Effector CD4-positive, alpha-beta T cell (primary cell): ENCODE measurements around the gene GOLGA3.
"Not testable (repeated sequence)": the region's sequence is repeated elsewhere in the genome, so short reads cannot be mapped to it uniquely, and the experiment has no call there.

Source experiments
- DNase-seq: peaks from one replicate; pipeline ENCODE4 v3.0.0-alpha.2; 2020
- total RNA-seq: gene quantifications from one replicate; lab custom pipeline; 2026; lab: John Stamatoyannopoulos, UW

Gene GOLGA3
- 175 reads per million, percentile 91 among the genes with 10 or more reads in this experiment for total RNA-seq

DNA sequence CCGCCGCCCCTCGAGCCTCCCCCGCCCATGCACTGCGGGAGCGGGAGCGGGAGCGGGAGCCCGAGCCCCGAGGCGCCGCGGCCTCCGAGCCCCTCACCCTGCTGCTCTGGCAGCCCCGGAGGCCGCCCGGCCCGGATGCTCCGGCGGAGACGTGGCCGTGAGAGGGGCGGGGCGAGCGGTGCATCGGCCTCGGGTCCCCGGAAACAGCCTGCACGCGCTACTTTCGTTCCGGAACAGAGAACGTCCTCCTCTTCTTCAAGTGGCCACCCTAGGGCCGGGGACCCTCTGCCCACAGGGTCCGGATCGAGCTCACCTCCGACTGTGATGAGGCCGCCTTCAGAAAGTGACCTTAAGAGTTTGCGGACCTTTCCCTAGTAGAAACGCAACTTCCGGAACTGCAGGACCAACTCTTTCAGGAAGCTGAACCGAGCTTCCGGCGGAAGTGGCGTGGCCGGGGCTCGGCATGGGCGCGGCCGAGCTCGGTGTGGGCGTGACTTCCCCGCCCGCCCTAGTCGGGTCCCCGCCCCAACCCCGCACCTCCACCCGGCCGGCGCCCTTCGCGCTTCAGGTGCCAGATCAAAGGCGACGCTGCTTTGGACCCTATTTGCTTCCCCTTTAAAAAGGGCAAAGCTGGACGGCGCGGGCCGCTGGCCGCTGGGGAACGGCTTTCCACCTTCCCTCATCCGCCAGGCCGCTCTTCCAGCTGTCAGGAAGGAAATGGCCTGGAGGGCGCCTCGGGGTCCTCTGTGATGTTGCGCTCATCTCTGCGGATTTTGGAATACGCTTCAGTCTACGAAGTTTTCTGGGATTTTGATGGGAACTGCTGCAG lies at the start of gene GOLGA3:
Gene GOLGA3 (minus strand): TSS at position 164 of the 829 bp plus-strand sequence. CDS start 6,741 bp downstream, outside the sequence.
- DNase-seq = peak; percentile 96

DNA sequence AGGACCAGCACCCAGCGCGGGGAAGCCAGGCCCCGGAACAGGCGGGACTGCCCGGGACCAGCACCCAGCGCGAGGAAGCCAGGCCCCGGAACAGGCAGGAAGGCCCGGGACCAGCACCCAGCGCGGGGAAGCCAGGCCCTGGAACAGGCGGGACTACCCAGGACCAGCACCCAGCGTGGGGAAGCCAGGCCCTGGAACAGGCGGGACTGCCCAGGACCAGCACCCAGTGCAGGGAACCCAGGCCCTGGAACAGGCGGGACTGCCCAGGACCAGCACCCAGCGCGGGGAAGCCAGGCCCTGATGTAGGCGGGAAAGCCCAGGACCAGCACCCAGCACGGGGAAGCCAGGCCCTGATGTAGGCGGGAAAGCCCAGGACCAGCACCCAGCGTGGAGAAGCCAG lies 46.0 kb upstream of the GOLGA3 start:
- DNase-seq = not testable (repeated sequence)

DNA sequence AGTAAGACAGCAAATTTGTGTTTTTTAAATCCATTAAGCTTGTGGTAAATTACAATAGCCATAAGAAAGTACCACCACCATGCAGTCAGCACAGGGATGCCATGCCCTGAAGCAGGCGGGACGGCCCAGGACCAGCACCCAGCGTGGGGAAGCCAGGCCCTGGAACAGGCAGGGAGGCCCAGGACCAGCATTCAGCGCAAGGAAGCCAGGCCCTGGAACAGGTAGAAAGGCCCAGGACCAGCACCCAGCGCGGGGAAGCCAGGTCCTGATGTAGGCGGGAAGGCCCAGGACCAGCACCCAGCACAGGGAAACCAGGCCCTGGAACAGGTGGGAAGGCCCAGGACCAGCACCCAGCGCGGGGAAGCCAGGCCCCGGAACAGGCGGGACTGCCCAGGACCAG lies 45.5 kb upstream of the GOLGA3 start:
- DNase-seq = no peak

- DNase-seq = no peak
Measured at GRCh38 chr12:132873724-132874123, 45.1 kb upstream of the GOLGA3 start.

DNA sequence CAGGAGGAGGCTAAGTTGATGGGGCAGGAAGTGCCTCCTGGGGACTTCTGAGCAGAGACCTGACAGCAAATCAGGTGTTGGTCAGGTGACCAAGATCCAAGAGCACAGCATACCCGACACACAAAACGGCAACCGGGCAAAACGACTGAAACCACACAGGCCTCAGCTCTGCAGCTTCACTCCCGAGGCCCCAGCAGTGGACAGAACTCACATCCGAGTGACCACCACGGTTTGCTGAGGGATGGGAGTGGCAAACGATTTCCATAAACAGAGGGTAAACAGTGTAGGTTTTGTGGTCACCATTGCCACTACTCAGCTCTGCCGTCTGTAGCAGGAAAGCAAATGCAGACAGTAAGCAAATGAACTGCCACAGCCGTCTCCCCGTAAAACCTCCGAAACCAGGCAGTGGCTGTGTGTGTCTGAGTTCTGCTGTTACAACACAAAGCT lies 44.3 kb upstream of the GOLGA3 start:
- no peak for DNase-seq

- DNase-seq = no peak
Measured at GRCh38 chr12:132872073-132872855, 43.6 kb upstream of the GOLGA3 start.

DNA sequence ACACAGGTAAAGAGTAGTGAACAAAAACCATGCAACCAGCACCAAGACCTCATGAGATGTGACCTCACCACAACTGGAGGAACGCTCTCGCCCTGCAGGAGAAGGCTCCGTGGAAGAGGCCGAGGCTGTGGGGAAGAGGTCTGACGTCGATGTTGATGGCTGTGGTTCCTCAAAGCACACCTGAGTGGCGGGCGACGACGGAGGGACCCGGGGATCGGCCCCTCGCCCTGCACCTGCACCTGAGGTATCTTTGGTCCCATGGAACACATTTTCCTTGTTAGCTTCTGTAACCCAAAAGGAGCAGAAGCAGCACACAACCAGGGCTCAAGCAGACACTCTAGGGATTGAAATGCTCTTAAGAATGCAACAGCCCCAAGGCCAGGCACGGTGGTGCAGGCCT lies 40.9 kb upstream of the GOLGA3 start:
- no peak for DNase-seq

- DNase-seq = no peak
Measured at GRCh38 chr12:132866251-132866828, 37.7 kb upstream of the GOLGA3 start.

DNA sequence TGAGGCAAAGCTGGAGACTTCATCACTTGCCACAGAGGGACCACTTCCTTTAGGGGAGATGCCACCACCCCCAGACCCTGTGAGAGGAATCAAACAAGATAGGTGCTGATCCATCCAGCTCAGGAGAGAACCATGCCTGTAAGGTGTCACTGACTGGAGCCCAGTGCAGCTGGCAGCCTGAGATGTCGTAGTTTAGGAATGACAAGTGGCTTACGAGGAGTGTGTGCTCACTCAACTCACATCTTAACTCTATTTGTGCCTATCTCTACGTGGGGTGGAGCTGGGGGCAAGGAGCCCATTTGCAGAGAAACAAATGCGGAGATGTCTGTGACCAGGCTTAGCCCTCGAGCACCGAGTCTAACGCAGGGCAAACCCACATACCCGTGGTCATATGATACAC lies 32.9 kb upstream of the GOLGA3 start:
- no peak for DNase-seq

DNA sequence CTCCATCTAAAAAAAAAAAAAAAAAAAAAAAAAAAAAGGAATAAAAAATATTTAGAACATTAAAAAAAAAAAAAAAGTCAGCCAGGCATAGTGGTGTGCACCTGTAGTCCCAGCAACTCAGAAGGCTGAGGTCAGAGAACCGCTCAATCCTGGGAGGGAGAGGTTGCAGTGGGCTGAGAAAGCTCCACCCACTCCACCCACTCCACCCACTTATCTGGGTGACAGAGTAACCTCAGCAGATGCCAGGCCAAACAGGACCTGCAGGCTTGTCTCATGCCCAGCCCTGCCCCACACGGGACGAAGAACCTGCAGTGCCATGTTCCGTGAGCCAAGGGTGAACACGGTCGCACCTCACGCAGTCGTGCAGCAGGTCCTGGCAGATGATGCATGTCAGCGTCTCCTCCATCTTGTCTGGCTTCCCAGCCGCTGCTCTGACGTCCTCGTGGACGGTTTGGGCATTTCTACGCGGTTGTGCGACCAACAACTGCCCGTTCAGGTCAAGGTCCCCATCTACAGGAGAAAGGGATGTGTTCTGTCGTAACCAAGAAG lies 30.1 kb upstream of the GOLGA3 start:
- no peak for DNase-seq

DNA sequence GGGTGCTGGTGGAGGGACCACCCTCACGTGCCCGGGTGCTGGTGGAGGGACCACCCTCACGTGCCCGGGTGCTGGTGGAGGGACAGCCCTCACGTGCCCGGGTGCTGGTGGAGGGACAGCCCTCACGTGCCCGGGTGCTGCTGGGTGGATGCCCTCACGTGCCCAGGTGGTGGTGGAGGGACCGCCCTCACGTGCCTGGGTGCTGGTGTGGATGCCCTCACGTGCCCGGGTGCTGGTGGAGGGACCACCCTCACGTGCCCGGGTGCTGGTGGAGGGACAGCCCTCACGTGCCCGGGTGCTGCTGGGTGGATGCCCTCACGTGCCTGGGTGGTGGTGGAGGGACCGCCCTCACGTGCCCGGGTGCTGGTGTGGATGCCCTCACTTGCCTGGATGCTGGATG lies 28.4 kb upstream of the GOLGA3 start:
- DNase-seq = not testable (repeated sequence)

DNA sequence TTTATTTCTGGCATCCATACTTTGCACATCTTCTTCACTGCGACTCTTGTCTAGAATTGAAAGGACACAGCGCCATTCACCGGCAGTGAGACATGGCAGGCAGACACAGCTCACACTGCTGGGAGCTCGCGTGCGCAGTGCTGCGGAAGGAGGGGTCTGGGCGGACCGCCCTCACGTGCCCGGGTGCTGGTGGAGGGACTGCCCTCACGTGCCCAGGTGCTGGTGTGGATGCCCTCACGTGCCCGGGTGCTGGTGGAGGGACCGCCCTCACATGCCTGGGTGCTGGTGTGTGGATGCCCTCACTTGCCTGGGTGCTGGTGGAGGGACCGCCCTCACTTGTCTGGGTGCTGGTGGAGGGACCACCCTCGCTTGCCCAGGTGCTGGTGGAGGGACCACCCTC lies 27.9 kb upstream of the GOLGA3 start:
- no peak for DNase-seq

- DNase-seq = not testable (repeated sequence)
Measured at GRCh38 chr12:132855211-132855610, 26.5 kb upstream of the GOLGA3 start.

DNA sequence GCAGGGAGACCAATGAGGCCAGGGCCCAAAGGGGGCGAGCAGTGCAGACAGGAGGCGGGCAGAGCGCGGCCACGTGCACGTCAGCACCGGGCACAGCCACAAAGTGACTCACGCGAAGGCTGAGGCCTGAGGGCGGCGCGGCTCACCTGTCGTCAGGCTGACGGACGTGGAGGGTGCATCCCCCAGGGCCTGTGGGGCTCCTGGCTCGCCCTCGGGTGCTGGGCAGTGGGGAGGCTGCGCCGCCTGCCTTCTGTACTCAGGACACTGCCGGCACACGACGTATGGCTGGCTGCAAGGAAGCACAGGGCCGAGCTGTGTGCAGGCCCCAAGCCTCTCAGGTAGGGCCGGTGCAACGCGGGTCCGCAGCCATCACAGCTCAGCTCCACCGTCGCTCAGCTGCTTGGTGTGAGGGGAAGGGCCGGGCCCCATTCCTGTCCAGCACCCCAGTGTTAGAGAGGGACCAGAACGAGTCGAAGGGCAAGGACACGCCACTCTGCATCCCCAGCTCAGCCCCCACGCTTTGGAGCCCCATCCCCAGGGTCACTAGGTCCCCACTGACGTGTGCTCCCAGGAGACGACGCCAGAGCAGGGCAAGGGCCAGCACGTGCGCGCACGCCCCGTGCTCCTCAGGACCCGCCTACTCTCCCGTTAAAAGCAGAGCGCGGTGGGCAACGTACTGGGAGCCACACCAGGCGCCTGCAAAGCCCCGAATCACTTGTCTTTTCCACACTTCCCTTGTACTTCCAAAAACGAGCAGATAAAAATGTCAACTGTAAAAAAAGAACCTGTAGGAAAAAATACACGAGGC lies 24.8 kb upstream of the GOLGA3 start:
- DNase-seq = no peak

- no peak for DNase-seq
Measured at GRCh38 chr12:132852496-132852895, 23.8 kb upstream of the GOLGA3 start.

DNA sequence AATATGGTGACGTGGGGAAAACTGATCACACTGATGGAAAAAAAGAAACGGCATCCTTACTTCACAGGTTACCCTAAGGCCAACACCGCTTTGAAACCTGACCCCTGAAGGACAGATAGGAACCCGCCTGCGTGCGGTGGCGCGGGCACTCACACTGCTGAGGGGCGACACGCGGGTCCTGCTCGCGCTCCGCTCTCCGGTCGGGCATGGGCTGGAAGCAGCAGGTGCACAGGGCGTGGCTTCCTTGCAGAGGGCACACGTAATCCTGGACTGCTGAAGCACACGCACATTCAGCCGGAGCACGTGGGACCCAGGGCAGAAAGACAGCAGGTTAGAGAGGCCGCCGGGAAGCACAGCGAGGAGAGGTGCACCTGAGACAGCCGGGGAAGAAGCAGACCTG lies 22.8 kb upstream of the GOLGA3 start:
- no peak for DNase-seq

GRCh38 chr12:132850291-132850690 lies 21.6 kb upstream of the GOLGA3 start:
- no peak for DNase-seq

- DNase-seq = no peak
Measured at GRCh38 chr12:132848521-132848920, 19.9 kb upstream of the GOLGA3 start.

GRCh38 chr12:132847363-132848356 lies 19.0 kb upstream of the GOLGA3 start:
- no peak for DNase-seq

GRCh38 chr12:132844681-132845080 lies 16.0 kb upstream of the GOLGA3 start:
- DNase-seq = not testable (repeated sequence)
